ENCODE measurements around the gene CDH10. TPM values are rescaled to one million over a fixed set of nuclear protein-coding genes. Genes with fewer than 3 reads are reported as not detected.

CDH10 gene
- total RNA-seq, 1 experiment from 2014 or later = 0.22 TPM

- TF ChIP-seq, protein P1, sequence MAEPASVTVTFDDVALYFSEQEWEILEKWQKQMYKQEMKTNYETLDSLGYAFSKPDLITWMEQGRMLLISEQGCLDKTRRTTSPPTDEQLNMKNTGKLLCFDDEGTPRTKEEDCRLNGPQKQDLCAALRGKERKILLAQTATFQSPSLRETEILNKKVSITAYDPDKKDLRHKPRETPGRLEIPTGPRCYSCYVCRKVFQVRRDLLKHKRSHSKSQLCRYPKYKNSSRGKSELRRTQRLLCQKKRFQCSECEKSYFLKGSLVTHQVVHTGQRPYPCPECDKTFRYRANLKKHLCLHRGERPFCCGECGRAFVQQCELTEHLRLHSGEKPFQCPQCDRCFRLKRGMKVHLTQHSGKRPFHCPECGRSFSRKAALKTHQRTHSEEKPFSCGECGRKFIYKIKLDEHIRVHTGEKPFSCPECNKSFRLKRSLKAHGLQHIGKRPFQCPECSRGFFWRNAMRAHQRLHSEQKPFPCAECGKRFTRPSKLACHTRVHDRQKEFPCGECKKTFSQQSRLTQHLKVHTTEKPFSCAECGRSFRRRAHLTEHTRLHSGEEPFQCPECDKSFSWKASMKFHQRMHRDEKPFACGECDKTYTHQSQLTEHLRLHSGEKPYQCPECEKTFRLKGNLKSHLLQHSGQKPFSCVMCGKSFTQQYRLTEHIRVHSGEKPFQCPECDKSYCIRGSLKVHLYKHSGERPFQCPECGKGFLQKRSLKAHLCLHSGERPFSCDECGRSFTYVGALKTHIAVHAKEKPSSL (CRISPR knock-in tag; conservative IDR thresholded peaks at IDR 0.05) = no peak
- TF ChIP-seq ERG (CRISPR knock-in tag; IDR thresholded peaks at IDR 0.05) (no peak), CREB1 (CRISPR knock-in tag; IDR thresholded peaks at IDR 0.05) (no peak), CREM (CRISPR knock-in tag; IDR thresholded peaks at IDR 0.05) (no peak), ZNF416 (CRISPR knock-in tag; IDR thresholded peaks at IDR 0.05) (no peak), SMAD3 (CRISPR knock-in tag; IDR thresholded peaks at IDR 0.05; ENCODE audit: borderline replicate concordance) (no peak), NFATC4 (CRISPR knock-in tag; IDR thresholded peaks at IDR 0.05) (no peak), E2F1 (CRISPR knock-in tag; IDR thresholded peaks at IDR 0.05) (no peak), OVOL2 (CRISPR knock-in tag; IDR thresholded peaks at IDR 0.05; ENCODE audit: borderline replicate concordance) (no peak), CDX4 (CRISPR knock-in tag; IDR thresholded peaks at IDR 0.05; ENCODE audit: borderline replicate concordance) (no peak), FOXK1 (CRISPR knock-in tag; IDR thresholded peaks at IDR 0.05) (no peak), ZNF121 (CRISPR knock-in tag; IDR thresholded peaks at IDR 0.05) (no peak), ELF4 (CRISPR knock-in tag; IDR thresholded peaks at IDR 0.05; ENCODE audit: low read depth) (no peak), AFF4 (CRISPR knock-in tag; IDR thresholded peaks at IDR 0.05; ENCODE audit: borderline replicate concordance) (no peak), JAZF1 (CRISPR knock-in tag; IDR thresholded peaks at IDR 0.05) (no peak), ZNF138 (CRISPR knock-in tag; conservative IDR thresholded peaks at IDR 0.05) (no peak), SP1 (CRISPR knock-in tag; conservative IDR thresholded peaks at IDR 0.05) (no peak)
- TF ChIP-seq, protein P2, sequence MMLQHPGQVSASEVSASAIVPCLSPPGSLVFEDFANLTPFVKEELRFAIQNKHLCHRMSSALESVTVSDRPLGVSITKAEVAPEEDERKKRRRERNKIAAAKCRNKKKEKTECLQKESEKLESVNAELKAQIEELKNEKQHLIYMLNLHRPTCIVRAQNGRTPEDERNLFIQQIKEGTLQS (CRISPR knock-in tag; conservative IDR thresholded peaks at IDR 0.05) = no peak
- Mint-ChIP-seq H3K27me3 (ENCODE audit: low read depth) (no peaks in the 10 kb centered on the region), H3K4me1 (peaks cover 9% of the 10 kb centered on the region), H3K27ac (no peak overlapping the region), H3K36me3 (peaks cover 18% of the 10 kb centered on the region), H3K4me3 (no peak overlapping the region), H3K9me3 (peaks cover 34% of the 10 kb centered on the region)
- ATAC-seq = no peak
- DNase-seq (ENCODE audit: low spot score) = no peak
- POLR2A ChIA-PET = no interaction called here
- CTCF ChIA-PET = no interaction called here
Observed at GRCh38 chr5:24477958-24478357, 166.8 kb downstream of the CDH10 start.
